Stimulated activated CD4-positive, alpha-beta T cell treated with anti-CD3 and anti-CD28 coated beads, Interleukin-15, amount 100 ng/mL, for 48 hours (primary cell): ENCODE results near the gene BTBD9.
"Not testable (repeated sequence)": the region's sequence is repeated elsewhere in the genome, so short reads cannot be mapped to it uniquely, and the experiment has no call there.

ENCODE experiments used
- DNase-seq, 2 donors: peaks; one replicate each; pipeline ENCODE4 v3.0.0-alpha.2; 2020; ENCODE audit warnings: low read depth in 2 of 2

BTBD9 gene

GRCh38 chr6:38649744-38650143, 10.0 kb upstream of the BTBD9 start:
- no peak for DNase-seq

DNA sequence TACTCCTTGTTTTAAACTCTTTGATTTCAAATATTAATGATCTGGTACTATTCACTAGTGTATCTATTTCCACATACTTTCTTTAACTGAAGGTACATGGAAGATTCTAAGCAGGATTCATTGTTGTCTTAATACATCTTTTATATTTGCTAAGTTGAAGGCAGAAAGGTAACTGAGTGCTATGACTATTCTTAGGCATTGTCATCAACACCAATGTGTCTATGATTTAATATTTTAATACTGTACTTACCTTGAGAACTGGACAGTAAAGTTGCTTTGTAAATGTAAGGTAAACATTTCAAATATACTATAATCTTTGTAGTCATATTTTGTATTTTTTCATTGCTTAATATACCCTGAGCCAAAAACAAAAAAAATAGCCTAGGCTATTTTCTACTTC, 8.9 kb upstream of the BTBD9 start:
- DNase-seq = no peak

- no peak for DNase-seq
Measured at GRCh38 chr6:38646166-38646878, 6.6 kb upstream of the BTBD9 start.

DNA sequence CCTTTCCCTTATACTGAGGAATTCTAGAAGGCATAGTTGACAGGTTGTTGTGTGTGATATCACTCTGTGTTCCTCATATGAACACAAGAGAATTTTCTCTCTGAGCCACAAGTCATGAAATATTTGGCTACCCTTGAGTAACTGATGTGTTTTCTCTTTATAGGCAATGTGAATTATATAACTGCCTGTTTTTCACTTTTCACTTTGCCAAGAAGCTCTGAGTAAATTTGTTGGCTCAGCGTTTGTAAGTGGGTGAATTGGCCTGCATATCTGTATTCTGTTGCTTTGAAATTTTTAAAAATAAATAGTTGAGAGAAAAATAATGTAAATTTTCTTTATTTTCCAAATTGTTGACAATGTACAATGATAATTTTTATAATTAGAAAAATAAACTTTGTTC, 5.2 kb upstream of the BTBD9 start:
- no peak for DNase-seq

DNA sequence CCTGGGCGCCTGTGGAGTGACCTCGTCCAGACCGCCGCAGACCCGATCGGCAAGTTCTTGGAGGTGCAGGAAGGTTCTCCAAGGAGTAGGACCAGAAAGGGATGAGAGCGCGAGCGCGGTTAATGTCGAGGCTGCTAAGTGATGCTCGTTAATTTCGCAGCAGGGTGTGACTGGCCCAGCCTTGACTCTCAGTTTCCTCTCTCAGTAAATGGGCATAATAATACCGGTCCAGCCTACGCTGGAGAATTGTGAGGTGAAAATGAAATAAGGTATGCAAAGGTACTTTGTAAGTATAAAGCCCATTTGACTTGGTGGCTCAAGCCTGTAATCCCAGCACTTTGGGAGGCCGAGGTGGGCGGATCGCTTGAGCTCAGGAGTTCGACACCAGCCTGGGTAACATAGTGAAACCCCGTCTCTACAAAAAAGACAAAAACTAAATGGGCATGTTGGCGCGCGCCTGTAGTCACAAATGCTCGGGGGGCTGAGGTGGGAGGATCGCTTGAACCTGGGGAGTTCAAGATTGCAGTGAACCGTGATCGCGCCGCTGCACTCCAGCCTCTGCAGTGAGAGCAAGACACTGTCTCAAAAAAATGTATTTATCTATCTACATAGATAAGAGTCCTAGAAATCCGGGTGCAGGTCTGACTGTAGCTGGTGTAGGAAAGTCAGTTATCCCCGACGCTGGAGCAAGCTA, 634 bp upstream of the BTBD9 start:
- DNase-seq = peak in 1 of 2 donors; percentile 0

DNA sequence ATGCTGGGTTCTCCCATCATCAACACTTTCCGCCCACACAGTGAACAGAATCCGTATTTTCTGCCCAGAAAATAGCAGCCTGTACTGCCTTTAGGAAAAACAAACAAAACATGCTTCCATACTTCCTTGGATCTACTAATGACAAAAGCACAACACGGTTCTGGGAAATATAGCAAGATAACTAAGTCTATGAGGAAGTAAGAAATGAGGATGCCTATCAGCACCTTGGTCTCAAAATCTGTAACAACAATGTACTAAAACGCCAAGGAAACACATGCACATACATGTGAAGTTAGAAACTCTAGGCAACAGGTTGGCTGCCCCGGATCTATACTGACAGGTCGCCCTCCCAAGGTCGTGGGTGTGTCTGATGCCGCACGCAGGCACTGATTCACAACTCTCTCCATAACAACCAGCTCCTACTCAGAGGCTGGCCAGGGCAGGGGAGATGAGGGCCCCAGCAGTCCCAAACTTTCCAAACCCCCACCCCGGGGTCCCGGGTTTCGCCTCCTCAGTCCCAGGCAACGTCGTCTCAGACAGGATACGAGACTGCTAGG, 710 bp downstream of the BTBD9 start:
- peak; percentile 41 to 54 for DNase-seq

- DNase-seq = no peak
Measured at GRCh38 chr6:38637756-38638155, 2.0 kb downstream of the BTBD9 start.

DNA sequence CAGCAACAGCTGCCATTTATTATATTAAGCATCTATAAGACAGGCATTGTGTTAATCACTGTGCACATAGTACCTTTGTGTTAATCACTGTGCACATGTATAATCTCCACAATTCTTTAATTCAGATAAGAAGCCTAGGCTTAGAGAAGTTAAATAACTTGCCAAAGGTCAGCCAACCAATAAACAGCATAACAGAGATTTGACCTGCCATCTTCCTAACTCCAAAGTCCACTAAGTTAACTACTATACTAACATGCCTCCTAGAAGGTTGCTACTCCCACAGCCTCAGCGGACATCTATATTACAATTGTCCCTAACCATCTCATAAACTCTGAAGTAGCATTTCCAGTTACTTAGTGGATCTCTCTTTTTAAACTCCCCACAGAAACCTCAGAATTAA, 3.7 kb downstream of the BTBD9 start:
- DNase-seq = no peak

DNA sequence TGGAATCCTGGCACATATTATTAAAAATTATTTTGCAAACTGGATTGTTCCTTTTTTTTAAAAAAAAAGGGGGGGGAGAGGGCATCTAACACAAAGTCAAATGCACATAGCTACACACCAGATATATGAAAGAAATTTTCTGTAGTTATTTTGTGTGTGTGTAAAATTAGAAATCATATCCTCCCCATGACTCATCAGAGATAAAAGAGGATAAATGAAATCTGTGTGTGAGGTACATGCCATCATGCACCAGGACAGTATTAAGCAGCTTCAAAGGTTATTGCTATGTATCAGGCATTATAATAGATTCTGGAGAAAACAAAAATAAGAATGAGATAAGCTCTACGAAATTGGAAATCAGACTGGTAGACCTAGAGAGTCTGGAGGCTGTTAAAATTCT, 5.2 kb downstream of the BTBD9 start:
- no peak for DNase-seq

DNA sequence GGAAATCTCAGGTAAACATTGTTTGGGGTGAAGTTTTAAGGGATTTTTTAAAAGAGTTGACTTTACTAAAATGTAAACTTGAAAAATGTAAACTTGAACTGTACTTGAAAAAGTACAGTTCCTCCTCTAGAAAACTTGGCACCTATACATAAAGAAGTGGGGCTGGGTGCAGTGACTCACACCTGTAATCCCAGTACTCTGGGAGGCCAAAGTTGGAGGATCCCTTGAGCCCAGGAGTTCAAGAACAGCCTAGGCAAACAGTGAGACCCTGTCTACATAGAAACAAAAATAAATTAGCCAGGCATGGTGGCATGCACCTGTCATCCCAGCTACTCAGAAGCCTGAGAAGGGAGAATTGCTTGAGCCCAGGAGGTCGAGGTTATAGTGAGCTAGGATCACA, 7.2 kb downstream of the BTBD9 start:
- DNase-seq = no peak

GRCh38 chr6:38631186-38631783, 8.4 kb downstream of the BTBD9 start:
- DNase-seq = no peak

- DNase-seq = no peak
Measured at GRCh38 chr6:38625217-38625616, 14.5 kb downstream of the BTBD9 start.

DNA sequence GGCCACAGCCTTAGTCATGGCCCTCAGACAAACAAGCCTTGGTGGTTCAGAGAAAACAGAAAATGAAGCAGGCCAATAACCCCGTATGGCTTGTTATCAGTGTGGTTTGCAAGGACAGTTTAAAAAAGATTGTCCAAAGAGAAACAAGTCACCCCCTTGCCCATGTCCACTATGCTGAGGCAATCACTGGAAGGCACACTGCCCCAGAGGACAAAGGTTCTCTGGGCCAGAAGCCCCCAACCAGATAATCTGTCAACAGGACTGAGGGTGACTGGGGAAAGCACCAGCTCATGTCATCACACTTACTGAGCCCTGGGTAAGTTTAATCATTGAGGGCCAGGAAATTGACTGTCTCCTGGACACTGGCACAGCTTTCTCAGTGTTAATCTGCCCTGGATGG, 20.4 kb downstream of the BTBD9 start:
- DNase-seq = not testable (repeated sequence)

GRCh38 chr6:38618301-38618700, 21.4 kb downstream of the BTBD9 start:
- DNase-seq = not testable (repeated sequence)

- DNase-seq = no peak
Measured at GRCh38 chr6:38617856-38618255, 21.9 kb downstream of the BTBD9 start.

DNA sequence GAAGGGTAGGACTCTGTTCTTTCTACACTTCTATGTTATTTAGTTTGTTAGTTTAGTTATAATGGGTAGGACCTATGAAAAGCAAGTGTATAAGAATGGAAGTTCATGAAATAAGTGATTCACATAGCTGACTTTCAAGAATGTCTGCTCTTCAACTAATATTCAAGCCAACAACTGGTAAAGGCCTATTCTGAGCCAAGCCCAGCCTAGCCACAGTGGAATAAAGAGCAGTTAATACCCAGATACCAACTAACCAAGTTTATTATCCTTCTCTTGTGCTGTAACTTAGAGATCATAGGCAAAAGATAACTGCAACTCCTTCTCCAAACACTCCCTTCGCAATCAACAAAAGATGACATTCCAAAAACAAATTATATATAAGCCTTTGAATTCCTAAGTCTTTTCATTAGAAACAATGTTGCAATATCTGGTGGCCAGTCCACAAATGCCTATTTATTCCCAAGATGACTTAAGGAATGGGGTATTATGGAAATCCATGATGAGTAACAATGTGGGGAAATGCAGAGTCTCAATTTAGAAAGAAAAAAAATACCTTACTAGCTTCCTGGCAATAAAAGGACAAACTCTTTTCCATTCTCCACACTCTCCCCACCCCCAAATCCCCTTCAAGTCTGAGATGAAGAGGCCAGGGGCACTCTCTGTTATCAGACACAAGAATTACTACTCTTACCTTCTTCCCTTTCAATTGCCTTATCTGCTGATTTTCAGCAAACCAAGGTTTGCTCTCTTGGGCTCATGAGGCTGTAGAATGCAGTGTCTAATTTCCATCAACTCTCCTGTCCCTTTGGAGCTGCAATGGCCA, 27.4 kb downstream of the BTBD9 start:
- DNase-seq = no peak

- DNase-seq = no peak
Measured at GRCh38 chr6:38610050-38610625, 29.6 kb downstream of the BTBD9 start.

DNA sequence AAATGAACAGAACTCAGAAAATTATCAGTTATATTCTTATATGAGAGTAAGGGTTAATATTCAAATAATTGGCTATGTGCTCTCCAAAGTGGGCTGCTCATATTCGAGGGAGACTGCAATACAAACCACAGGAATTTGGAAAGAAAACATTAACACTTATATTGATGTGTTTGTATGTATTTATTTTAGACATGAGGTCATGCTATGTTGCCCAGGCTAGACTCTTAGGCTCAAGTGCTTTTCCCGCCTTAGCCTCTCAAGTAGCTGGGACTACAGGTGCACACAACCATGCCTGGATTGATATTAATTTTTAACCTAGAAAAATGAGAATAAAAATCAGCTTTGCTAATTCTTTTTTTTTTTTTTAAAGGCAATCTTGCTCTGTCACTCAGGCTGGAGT, 35.0 kb downstream of the BTBD9 start:
- no peak for DNase-seq

DNA sequence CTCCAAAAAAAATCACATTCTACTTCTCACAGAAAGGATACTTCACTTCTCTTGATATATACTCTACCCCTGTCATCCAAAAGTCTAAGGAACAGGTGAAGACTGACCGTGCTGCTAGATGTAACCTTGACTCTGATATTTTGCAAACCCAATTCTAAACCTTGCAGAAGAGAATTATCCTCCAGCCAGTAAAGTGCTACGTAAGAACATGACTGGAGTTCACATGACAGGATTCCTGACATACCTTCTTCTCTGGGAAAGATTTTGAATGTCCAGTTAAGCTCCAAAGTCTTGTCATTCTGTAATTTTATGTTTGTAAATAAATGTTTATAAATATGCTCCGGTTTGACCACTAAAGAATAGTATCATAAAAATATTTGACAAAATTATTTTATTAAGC, 35.8 kb downstream of the BTBD9 start:
- no peak for DNase-seq

DNA sequence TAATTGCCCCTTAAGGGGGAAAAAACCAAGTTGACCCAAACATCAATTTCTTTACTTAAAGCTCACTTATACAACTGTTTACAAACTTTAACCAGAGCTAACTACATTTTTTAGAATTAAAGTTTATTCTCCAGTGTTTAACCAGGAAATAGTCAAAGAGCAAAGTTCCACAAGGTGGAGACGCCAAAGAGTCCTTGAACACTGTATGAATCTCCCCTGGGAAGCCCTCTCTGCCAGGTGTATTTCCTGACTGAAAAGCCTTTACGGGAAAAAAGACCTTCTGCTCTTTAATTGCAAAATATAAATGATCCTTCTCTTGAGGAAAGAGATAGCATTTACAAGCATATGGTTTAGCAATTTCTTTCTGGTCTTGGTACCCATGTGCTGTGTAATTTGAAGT, 36.2 kb downstream of the BTBD9 start:
- no peak for DNase-seq

- no peak for DNase-seq
Measured at GRCh38 chr6:38599966-38600550, 39.7 kb downstream of the BTBD9 start.
